Right atrium auricular region (tissue), 2 donors: Measurements from ENCODE around the gene ELMO1. TPM values are rescaled to one million over a fixed set of nuclear protein-coding genes. Genes with fewer than 3 reads are reported as not detected.
A peak's percentile ranks its signal among the peaks of the same experiment; 100 is the strongest.

Source experiments
- DNase-seq: peaks from one replicate; pipeline ENCODE4 v3.0.0-alpha.2; 2019; ENCODE audit warnings: low spot score
- H3K27ac ChIP-seq, 2 donors: fragments of 200-600 bp; sonication (generic); 1 replicate in 1 of 2; 2 replicates in 1 of 2; pipeline ENCODE4 v1.5.1; 2016 to 2019
- H3K27me3 ChIP-seq, 2 donors: fragments of 200-600 bp; sonication (generic); one replicate each; pipeline versions ENCODE4 v1.5.1 to v1.6.0; 2017 to 2019
- H3K36me3 ChIP-seq: fragments of 200-600 bp; sonication (generic); one replicate; pipeline ENCODE4 v1.5.1; 2016
- H3K4me1 ChIP-seq, 2 donors: fragments of 200-600 bp; sonication (generic); one replicate each; pipeline versions ENCODE4 v1.5.1 to v1.6.0; 2017 to 2019
- H3K4me3 ChIP-seq, 2 donors: fragments of 200-600 bp; sonication (generic); 1 replicate in 1 of 2; 2 replicates in 1 of 2; pipeline ENCODE4 v1.5.1; 2017 to 2019; ENCODE audit warnings: mild to moderate bottlenecking in 1 of 2, moderate library complexity in 1 of 2
- H3K9me3 ChIP-seq, 2 donors: fragments of 200-600 bp; sonication (generic); one replicate each; pipeline ENCODE4 v1.5.1; 2019
- total RNA-seq, 2 donors: library from RNA; depleted of rRNA; stranded (reverse); fragments of >200 nt; gene quantifications; one replicate each; pipeline ENCODE4 v1.1.0, GENCODE V29; 2016
- TF ChIP-seq, protein P1 (sequence below), 2 donors: fragments of 200-600 bp; sonication (generic); IDR thresholded peaks; one replicate each; pipeline ENCODE4 v1.5.1; 2019; ENCODE audit warnings: antibody characterized with exemption in 2 of 2

Gene ELMO1
- total RNA-seq, 2 donors from 2014 or later = 24.4 to 45.1 TPM

DNA sequence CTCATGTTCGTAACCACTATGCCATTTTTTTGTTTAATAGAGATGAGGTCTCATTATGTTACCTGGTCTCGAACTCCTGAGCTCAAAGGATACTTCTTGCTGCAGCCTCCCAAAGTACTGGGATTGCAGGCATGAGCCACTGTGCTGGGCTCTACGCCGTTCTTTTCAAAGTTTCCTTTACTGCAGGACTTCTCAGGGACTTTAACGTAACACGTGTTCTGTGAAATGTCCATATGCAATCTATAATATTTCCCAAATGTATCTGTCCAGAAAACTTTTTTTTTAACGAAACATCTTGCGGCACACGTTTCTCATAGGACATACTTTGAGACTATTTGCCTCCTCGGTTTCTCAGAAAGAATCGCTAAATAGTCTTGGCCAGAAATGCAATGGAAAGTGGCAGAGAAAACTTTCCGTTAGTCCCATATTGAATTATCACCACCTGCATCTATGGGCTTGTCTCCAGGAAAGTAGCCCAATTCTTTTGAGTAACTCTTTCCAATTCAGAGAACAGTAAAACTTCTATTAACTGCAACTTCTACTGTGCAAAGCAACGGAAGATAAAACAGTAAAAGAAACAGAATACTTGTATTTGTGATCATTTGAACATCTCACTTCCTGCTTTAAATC is 96.3 kb downstream of the ELMO1 start:
- no peak overlapping the region for H3K4me3 ChIP-seq
- H3K4me1 ChIP-seq = peaks cover 0 to 49% of the 10 kb centered on the region in 2 donors
- no peaks in the 10 kb centered on the region for H3K36me3 ChIP-seq

DNA sequence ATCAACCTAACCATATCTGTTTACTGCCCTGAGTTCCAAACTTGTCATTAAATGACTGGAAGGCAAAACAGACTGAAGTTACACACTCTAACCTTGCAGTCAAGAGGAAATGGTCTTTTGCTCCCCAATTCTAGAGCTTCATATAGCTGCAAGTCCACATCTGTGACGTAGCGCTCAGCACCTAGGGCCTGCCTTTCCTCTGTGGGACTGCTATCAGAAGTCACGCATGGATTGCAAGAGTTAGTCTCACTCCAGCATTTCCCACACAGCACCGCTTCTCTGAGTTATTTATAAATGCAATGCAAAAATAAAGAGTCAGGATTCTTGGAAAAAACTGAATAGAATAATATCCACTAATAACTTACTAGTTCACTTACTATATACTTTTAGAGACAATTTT is 96.9 kb downstream of the ELMO1 start:
- H3K27me3 ChIP-seq = no peaks in the 10 kb centered on the region
- H3K4me1 ChIP-seq = peaks cover 0 to 49% of the 10 kb centered on the region in 2 donors
- no peaks in the 10 kb centered on the region for H3K9me3 ChIP-seq
- TF ChIP-seq, protein P1, sequence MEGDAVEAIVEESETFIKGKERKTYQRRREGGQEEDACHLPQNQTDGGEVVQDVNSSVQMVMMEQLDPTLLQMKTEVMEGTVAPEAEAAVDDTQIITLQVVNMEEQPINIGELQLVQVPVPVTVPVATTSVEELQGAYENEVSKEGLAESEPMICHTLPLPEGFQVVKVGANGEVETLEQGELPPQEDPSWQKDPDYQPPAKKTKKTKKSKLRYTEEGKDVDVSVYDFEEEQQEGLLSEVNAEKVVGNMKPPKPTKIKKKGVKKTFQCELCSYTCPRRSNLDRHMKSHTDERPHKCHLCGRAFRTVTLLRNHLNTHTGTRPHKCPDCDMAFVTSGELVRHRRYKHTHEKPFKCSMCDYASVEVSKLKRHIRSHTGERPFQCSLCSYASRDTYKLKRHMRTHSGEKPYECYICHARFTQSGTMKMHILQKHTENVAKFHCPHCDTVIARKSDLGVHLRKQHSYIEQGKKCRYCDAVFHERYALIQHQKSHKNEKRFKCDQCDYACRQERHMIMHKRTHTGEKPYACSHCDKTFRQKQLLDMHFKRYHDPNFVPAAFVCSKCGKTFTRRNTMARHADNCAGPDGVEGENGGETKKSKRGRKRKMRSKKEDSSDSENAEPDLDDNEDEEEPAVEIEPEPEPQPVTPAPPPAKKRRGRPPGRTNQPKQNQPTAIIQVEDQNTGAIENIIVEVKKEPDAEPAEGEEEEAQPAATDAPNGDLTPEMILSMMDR (IDR thresholded peaks at IDR 0.05) = no peak
- no peak overlapping the region for H3K27ac ChIP-seq
- H3K36me3 ChIP-seq = no peaks in the 10 kb centered on the region
- no peak for DNase-seq
- no peak overlapping the region for H3K4me3 ChIP-seq

More for the DNA sequence above, 96.3 kb downstream of the ELMO1 start:
- DNase-seq = no peak
- TF ChIP-seq, protein P1 (IDR thresholded peaks at IDR 0.05) = no peak
- no peaks in the 10 kb centered on the region for H3K27me3 ChIP-seq
- no peak overlapping the region for H3K27ac ChIP-seq
- H3K9me3 ChIP-seq = no peaks in the 10 kb centered on the region

DNA sequence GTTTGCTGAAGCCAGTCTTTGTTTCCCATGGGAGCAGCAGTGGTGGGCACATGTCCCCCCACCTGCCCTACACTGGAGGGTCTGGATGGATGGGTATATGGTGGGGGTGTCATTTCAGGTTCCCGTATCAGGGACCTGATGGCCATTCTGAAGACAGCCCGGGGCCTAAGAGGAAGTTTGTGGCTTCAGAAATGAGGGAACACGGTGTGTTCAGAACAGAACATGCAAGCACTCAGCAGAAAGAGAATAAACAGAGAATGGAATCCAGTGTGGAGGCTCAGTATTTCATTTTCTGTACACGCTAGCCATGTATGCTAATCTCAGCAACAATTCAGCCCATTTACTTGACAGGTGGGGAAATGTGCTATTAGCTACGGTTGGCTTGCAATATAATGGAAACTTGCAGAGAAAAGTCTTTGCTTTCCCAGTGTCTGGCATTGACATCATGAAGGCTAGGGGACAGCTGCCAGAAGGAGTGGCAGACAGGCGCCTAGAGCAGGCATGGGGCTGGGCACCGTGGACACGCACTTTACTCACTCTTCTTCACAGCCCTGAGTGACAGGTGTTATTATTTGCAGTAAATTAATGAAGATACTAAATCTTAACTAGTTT is 98.6 kb downstream of the ELMO1 start:
- DNase-seq = no peak
- TF ChIP-seq, protein P1 (IDR thresholded peaks at IDR 0.05) = no peak
- Histone ChIP-seq H3K9me3 (no peaks in the 10 kb centered on the region), H3K27me3 (no peaks in the 10 kb centered on the region), H3K4me3 (no peak overlapping the region), H3K27ac (peak overlapping the region in 1 of 2 donors; percentile 19), H3K4me1 (peaks cover 0 to 48% of the 10 kb centered on the region in 2 donors), H3K36me3 (no peaks in the 10 kb centered on the region)

DNA sequence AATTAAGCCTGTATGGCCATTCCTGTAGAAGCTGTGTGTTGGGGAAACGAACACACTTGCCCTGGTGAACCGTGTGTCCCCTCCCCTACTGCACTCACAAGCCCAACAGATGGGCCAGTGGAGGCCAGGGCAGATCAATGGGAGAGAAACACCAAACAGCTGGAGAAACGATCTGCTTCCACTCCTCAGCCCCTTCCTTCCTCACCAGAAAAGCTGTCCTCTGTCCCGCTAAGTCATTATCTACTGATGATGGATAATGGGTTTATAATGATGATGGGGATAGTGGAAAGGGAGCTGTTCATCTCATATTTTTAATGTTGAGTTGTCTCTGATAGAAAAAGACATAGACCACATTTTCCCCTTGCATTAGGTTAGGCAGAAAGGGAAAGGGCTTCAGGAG is 99.7 kb downstream of the ELMO1 start:
- TF ChIP-seq, protein P1 (IDR thresholded peaks at IDR 0.05) = no peak
- no peak for DNase-seq
- Histone ChIP-seq H3K4me1 (peaks cover 0 to 47% of the 10 kb centered on the region in 2 donors), H3K36me3 (no peaks in the 10 kb centered on the region), H3K27ac (no peak overlapping the region), H3K4me3 (no peak overlapping the region), H3K27me3 (no peaks in the 10 kb centered on the region), H3K9me3 (no peaks in the 10 kb centered on the region)

DNA sequence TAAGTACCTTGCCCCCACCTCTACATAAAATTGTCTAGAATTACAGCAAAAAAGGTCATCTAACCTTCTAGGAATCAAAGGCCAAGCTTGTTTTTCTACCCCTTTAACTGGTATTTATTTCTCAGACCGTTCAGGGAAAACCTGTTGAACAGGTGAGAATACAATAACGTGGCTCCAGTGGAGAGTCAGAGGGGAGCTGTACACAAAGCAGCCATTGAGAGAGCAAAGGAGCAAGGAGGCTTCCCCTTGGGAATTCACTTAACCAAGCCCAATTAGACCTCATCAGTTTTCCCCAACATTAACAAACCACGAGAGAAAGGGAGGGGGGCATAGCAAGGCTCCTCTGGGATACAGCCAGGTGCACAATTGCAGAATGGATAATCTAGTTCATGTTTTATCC is 101.9 kb downstream of the ELMO1 start:
- H3K4me1 ChIP-seq = peaks cover 0 to 33% of the 10 kb centered on the region in 2 donors
- H3K27ac ChIP-seq = no peak overlapping the region
- no peaks in the 10 kb centered on the region for H3K36me3 ChIP-seq
- no peak overlapping the region for H3K4me3 ChIP-seq
- no peaks in the 10 kb centered on the region for H3K9me3 ChIP-seq
- DNase-seq = no peak
- no peaks in the 10 kb centered on the region for H3K27me3 ChIP-seq
- TF ChIP-seq, protein P1 (IDR thresholded peaks at IDR 0.05) = no peak
